Measurements from ENCODE around the gene PLXNB3.
"Not testable (repeated sequence)": the region's sequence is repeated elsewhere in the genome, so short reads cannot be mapped to it uniquely, and the experiment has no call there.

Gene PLXNB3

GRCh38 chrX:153740631-153741222 is 23.3 kb upstream of the PLXNB3 start:
- DNase-seq (ENCODE audit: insufficient read length, low spot score) (no peak), FAIRE-seq (peak; percentile 72)
- no peak for TF ChIP-seq POLR2AphosphoS5 (IDR thresholded peaks at IDR 0.05; ENCODE audit: low read depth, low read length)
- TF ChIP-seq TAF1 (IDR thresholded peaks at IDR 0.05; ENCODE audit: low read depth, low read length): no peak
- TF ChIP-seq POU2F2 (IDR thresholded peaks at IDR 0.05; ENCODE audit: low read depth, low read length): no peak
- TF ChIP-seq SPI1 (IDR thresholded peaks at IDR 0.05; ENCODE audit: low read depth, low read length): no peak
- no peak for TF ChIP-seq PAX5 (IDR thresholded peaks at IDR 0.05; ENCODE audit: insufficient read depth, low read length, severe bottlenecking)
- no peak for TF ChIP-seq POLR2A (IDR thresholded peaks at IDR 0.05; ENCODE audit: low read depth, low read length)

DNA sequence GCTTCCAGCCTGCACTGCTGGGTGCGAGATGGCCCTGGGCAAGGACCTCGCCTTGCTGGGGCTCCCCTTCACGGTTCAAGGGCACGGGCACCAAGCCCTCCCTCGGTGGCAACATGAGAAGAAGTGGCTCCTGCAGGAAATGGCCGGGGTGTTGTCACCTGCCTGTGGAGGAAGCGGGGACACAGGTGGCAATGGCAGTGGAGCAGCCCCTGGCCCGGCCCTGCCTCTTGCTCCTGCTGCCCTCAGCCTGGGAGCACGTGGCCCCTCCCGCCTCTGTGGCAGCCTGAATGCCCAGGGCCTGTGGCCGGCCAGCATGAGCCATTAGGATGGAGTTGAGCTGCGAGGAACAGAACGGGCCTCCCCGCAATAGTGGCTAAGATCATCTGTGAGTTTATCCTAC is 22.6 kb upstream of the PLXNB3 start:
- TF ChIP-seq POLR2A (IDR thresholded peaks at IDR 0.05; ENCODE audit: low read depth, low read length) (no peak), SPI1 (IDR thresholded peaks at IDR 0.05; ENCODE audit: low read depth, low read length) (no peak), TAF1 (IDR thresholded peaks at IDR 0.05; ENCODE audit: low read depth, low read length) (no peak)
- no peak for DNase-seq (ENCODE audit: insufficient read length, low spot score)
- FAIRE-seq: no peak

GRCh38 chrX:153742111-153742510 is 21.9 kb upstream of the PLXNB3 start:
- not testable (repeated sequence) for FAIRE-seq; DNase-seq (ENCODE audit: insufficient read length, low spot score)

GRCh38 chrX:153742796-153743467 is 21.1 kb upstream of the PLXNB3 start:
- FAIRE-seq; DNase-seq (ENCODE audit: insufficient read length, low spot score): not testable (repeated sequence)

DNA sequence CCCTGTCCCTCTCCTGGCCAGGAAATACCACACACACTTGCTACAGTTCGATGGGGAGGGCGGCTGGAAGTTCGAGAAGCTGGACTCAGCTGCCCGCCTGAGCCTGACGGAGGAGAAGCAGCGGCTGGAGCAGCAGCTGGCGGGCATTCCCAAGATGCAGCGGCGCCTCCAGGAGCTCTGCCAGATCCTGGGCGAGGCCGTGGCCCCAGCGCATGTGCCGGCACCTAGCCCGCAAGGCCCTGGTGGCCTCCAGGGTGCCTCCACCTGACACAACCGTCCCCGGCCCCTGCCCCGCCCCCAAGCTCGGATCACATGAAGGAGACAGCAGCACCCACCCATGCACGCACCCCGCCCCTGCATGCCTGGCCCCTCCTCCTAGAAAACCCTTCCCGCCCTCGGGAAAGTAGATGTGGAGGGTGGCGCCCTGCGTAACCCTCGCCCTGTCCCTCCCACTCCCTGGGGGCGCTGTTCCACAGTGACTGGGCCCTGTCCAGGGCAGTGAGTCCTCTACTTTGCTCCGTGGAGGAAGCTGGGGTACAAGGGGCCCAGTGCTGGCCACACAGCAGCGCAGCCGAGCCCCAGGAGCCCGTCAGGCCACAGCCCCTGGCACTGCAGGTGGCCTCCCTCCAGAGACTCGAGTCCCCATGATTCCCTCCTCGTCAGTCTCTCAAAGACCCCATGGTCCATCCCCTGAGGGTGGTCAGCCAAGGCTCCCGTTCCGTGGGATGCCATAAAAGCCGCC is 20.4 kb upstream of the PLXNB3 start:
- not testable (repeated sequence) for DNase-seq (ENCODE audit: insufficient read length, low spot score); FAIRE-seq

- no peak for FAIRE-seq
- TF ChIP-seq SPI1 (IDR thresholded peaks at IDR 0.05; ENCODE audit: low read depth, low read length) (no peak), POU2F2 (IDR thresholded peaks at IDR 0.05; ENCODE audit: low read depth, low read length) (no peak), PAX5 (IDR thresholded peaks at IDR 0.05; ENCODE audit: insufficient read depth, low read length, severe bottlenecking) (no peak), TAF1 (IDR thresholded peaks at IDR 0.05; ENCODE audit: low read depth, low read length) (no peak), POLR2AphosphoS5 (IDR thresholded peaks at IDR 0.05; ENCODE audit: low read depth, low read length) (no peak)
- no peak for DNase-seq (ENCODE audit: insufficient read length, low spot score)
These were observed 19.6 kb upstream of the PLXNB3 start for GRCh38 chrX:153744210-153745066.

DNA sequence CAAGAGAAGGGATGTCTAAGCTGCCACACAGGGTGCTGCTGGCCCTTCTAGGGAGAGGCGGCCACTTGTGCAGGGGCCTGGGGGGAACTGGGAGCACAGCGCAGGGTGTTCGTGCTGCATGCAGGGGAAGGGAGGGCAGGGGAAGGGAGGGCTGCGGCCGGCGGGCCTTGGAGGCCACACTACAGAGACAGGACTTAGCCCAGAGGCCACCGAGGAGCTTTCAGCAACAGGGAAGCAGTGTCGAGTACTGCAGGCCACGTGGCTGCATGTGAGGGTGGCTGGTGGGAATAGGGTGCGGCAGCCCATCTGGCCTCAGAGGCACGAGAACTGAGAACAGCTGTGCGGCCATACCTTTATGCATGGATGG is 19.0 kb upstream of the PLXNB3 start:
- DNase-seq (ENCODE audit: insufficient read length, low spot score); FAIRE-seq: not testable (repeated sequence)

GRCh38 chrX:153746359-153746758 is 17.7 kb upstream of the PLXNB3 start:
- DNase-seq (ENCODE audit: insufficient read length, low spot score) (no peak), FAIRE-seq (no peak)
- TF ChIP-seq PAX5 (IDR thresholded peaks at IDR 0.05; ENCODE audit: insufficient read depth, low read length, severe bottlenecking) (no peak), POLR2AphosphoS5 (IDR thresholded peaks at IDR 0.05; ENCODE audit: low read depth, low read length) (no peak), SPI1 (IDR thresholded peaks at IDR 0.05; ENCODE audit: low read depth, low read length) (no peak), POU2F2 (IDR thresholded peaks at IDR 0.05; ENCODE audit: low read depth, low read length) (no peak), TAF1 (IDR thresholded peaks at IDR 0.05; ENCODE audit: low read depth, low read length) (no peak), POLR2A (IDR thresholded peaks at IDR 0.05; ENCODE audit: low read depth, low read length) (no peak)

- DNase-seq (ENCODE audit: insufficient read length, low spot score); FAIRE-seq: not testable (repeated sequence)
These were observed 17.1 kb upstream of the PLXNB3 start for GRCh38 chrX:153746991-153747390.

DNA sequence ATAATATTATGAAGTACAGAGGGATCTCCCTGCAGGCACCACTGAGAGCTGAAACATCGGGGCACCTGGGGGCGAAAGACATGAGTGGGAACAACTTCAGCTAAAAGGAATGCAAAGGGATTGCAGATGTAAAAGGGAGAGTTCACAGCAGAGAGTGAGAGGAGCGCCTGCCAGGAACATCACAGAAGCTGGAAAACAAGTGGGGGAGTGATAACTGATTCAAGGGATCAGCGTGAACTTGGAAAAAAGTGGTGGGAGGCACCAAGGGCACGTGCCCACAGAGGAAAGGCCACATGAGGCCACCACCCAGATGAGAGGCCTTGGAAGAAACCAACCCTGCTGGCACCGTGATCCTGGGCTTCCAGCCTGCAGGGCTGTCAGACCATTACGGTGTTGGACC is 15.0 kb upstream of the PLXNB3 start:
- DNase-seq (ENCODE audit: insufficient read length, low spot score); FAIRE-seq: not testable (repeated sequence)

GRCh38 chrX:153750127-153750774 is 13.8 kb upstream of the PLXNB3 start:
- no peak for DNase-seq (ENCODE audit: insufficient read length, low spot score)

More at GRCh38 chrX:153750127-153750774, 13.8 kb upstream of the PLXNB3 start:
- TF ChIP-seq TAF1 (IDR thresholded peaks at IDR 0.05; ENCODE audit: low read depth, low read length): no peak
- TF ChIP-seq PAX5 (IDR thresholded peaks at IDR 0.05; ENCODE audit: insufficient read depth, low read length, severe bottlenecking): no peak
- TF ChIP-seq POLR2A (IDR thresholded peaks at IDR 0.05; ENCODE audit: low read depth, low read length): no peak
- FAIRE-seq: no peak
